WERI-Rb-1 (cell line): ENCODE results near the gene THAP8.
"Not testable (repeated sequence)": the region's sequence is repeated elsewhere in the genome, so short reads cannot be mapped to it uniquely, and the experiment has no call there.

ENCODE experiments used
- DNase-seq: peaks from one replicate; pipeline ENCODE4 v3.0.0-alpha.2; 2020
- H3K27ac ChIP-seq: fragments of 250-450 bp; sonication (Bioruptor Pico); 2 replicates; pipeline ENCODE4 v1.5.1; 2020; ENCODE audit warnings: mild to moderate bottlenecking, moderate library complexity
- H3K27me3 ChIP-seq: fragments of 250-450 bp; sonication (Bioruptor Pico); 2 replicates; pipeline ENCODE4 v1.5.1; 2021; ENCODE audit warnings: mild to moderate bottlenecking, low read depth, moderate library complexity; ENCODE audit not compliant: insufficient read depth, severe bottlenecking
- H3K36me3 ChIP-seq: fragments of 250-450 bp; sonication (Bioruptor Pico); 2 replicates; pipeline ENCODE4 v1.5.1; 2020; ENCODE audit warnings: mild to moderate bottlenecking, moderate library complexity
- H3K4me3 ChIP-seq: 2 replicates; pipeline ENCODE4 v1.5.1; 2011; ENCODE audit warnings: low read depth, mild to moderate bottlenecking, control low read depth, low read length
- H3K9me3 ChIP-seq: fragments of 250-450 bp; sonication (Bioruptor Pico); 2 replicates; pipeline ENCODE4 v1.5.1; 2021; ENCODE audit warnings: mild to moderate bottlenecking, moderate library complexity; ENCODE audit not compliant: severe bottlenecking
- TF ChIP-seq, protein P1 (sequence below): IDR thresholded peaks from 2 replicates; pipeline ENCODE4 v1.5.1; 2011; ENCODE audit warnings: low read depth, mild to moderate bottlenecking, control low read depth, inconsistent platforms, low read length

The THAP8 gene

DNA sequence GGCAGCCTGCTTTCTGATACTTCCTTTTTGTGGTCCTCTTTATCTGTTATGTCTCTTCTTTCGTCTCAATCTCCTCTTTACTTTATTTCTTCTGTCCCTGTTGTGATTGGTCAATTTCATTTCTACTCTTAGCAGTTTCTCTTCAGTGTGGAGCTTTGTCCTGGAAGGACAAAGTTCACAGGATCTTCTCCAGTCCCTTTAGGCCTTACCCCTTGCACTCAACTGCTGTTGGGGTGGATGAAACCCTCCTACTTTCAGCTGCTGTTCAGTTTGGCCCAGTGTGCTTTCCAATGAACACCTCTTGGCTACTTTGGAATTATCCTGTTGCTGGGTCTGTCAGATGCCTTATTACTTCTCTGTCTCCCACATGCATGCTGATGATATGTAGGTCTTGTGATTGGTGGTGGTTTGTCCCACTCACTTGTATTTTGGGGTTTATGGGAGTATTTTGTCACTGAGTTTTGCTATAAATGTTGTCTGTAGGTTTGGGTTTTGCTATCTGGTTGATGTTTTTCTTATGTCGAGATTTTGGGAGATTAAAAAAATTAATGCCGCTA, 25.4 kb upstream of the THAP8 start:
- H3K9me3 ChIP-seq: no peaks in the 10 kb centered on the region
- peaks cover 62% of the 10 kb centered on the region for H3K36me3 ChIP-seq
- H3K4me3 ChIP-seq: no peak overlapping the region
- H3K27me3 ChIP-seq: no peaks in the 10 kb centered on the region
- TF ChIP-seq, protein P1, sequence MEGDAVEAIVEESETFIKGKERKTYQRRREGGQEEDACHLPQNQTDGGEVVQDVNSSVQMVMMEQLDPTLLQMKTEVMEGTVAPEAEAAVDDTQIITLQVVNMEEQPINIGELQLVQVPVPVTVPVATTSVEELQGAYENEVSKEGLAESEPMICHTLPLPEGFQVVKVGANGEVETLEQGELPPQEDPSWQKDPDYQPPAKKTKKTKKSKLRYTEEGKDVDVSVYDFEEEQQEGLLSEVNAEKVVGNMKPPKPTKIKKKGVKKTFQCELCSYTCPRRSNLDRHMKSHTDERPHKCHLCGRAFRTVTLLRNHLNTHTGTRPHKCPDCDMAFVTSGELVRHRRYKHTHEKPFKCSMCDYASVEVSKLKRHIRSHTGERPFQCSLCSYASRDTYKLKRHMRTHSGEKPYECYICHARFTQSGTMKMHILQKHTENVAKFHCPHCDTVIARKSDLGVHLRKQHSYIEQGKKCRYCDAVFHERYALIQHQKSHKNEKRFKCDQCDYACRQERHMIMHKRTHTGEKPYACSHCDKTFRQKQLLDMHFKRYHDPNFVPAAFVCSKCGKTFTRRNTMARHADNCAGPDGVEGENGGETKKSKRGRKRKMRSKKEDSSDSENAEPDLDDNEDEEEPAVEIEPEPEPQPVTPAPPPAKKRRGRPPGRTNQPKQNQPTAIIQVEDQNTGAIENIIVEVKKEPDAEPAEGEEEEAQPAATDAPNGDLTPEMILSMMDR: no peak
- H3K27ac ChIP-seq: no peak overlapping the region
- no peak for DNase-seq

- no peak overlapping the region for H3K4me3 ChIP-seq
- H3K27ac ChIP-seq: no peak overlapping the region
- H3K36me3 ChIP-seq: peaks cover 58% of the 10 kb centered on the region
- DNase-seq: no peak
- H3K9me3 ChIP-seq: no peaks in the 10 kb centered on the region
- no peaks in the 10 kb centered on the region for H3K27me3 ChIP-seq
- TF ChIP-seq, protein P1: no peak
Measured at GRCh38 chr19:36073121-36073876, 19.2 kb upstream of the THAP8 start.

GRCh38 chr19:36072081-36072480, 18.0 kb upstream of the THAP8 start:
- TF ChIP-seq, protein P1: no peak

DNA sequence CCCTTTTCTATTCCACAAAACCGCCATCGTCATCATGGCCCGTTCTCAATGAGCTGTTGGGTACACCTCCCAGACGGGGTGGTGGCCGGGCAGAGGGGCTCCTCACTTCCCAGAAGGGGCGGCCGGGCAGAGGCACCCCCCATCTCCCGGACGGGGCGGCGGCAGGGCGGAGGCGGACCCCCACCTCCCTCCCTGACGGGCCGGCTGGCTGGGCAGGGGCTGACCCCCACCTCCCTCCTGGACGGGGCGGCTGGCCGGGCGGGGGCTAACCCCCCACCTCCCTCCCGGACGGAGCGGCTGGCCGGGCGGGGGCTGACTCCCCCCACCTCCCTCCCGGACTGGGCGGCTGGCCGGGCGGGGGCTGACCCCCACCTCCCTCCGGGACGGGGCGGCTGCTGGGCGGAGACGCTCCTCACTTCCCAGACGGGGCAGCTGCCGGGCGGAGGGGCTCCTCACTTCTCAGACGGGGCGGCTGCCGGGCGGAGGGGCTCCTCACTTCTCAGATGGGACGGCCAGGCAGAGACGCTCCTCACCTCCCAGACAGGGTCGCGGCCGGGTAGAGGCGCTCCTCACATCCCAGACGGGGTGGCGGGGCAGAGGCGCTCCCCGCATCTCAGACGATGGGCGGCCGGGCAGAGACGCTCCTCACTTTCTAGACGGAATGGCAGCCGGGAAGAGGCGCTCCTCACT, 14.9 kb upstream of the THAP8 start:
- DNase-seq, H3K27me3 ChIP-seq, H3K4me3 ChIP-seq, H3K9me3 ChIP-seq, H3K27ac ChIP-seq: not testable (repeated sequence)
- H3K36me3 ChIP-seq: peaks cover 67% of the 10 kb centered on the region

More at GRCh38 chr19:36072081-36072480, 18.0 kb upstream of the THAP8 start:
- no peaks in the 10 kb centered on the region for H3K9me3 ChIP-seq
- H3K27ac ChIP-seq: no peak overlapping the region
- no peaks in the 10 kb centered on the region for H3K27me3 ChIP-seq
- H3K4me3 ChIP-seq: no peak overlapping the region
- DNase-seq: no peak
- peaks cover 65% of the 10 kb centered on the region for H3K36me3 ChIP-seq

DNA sequence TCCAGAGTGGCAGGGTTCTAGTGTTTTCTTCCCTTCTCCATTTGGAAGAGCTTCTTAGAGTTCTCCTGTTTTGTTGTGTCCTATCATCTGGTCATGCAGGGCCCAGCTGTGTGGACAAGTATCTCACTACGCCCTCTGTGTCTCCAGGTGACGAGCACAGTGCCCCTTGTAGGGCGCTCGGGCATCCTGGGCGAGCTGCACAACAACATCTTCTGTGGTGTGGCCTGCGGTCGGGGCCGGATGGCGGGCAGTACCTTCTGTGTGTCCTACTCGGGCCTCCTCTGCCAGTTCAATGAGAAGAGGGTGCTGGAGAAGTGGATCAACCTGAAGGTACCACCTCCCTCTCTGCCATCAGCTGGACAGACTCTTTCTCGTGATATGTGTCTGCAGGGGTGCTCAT, 13.6 kb upstream of the THAP8 start:
- Histone ChIP-seq H3K27ac (no peak overlapping the region), H3K36me3 (peaks cover 66% of the 10 kb centered on the region), H3K9me3 (no peaks in the 10 kb centered on the region), H3K27me3 (no peaks in the 10 kb centered on the region), H3K4me3 (no peak overlapping the region)
- DNase-seq: no peak
- TF ChIP-seq, protein P1: no peak

DNA sequence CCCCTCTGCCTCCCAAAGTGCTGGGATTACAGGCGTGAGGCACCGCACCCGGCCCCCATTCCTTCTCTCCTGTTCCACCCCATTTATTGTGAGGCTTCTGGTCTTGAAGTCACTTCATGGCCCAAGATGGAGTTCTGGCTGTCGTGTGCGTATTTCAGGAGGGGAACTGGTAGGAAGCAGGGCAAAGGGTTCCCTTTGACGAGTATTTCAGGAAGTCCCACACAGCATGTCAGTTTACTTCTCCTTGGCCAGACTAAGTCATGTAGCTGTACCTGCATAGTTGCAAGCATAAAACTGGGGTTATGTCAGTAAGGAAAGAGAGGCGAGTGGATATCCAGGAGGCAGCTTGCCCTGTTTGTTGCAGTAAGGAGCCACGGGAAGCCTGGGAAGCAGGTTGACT, 10.7 kb upstream of the THAP8 start:
- TF ChIP-seq, protein P1: no peak
- Histone ChIP-seq H3K27ac (no peak overlapping the region), H3K9me3 (no peaks in the 10 kb centered on the region), H3K4me3 (no peak overlapping the region), H3K27me3 (no peaks in the 10 kb centered on the region), H3K36me3 (peaks cover 68% of the 10 kb centered on the region)
- DNase-seq: no peak
